C4-2B (cell line): ENCODE results near the gene CHRFAM7A.
"Not testable (repeated sequence)": the region's sequence is repeated elsewhere in the genome, so short reads cannot be mapped to it uniquely, and the experiment has no call there.

Source experiments
- H3K27ac ChIP-seq: fragments of 450-650 bp; 2 replicates; pipeline ENCODE4 v1.5.1; 2017

The CHRFAM7A gene

DNA sequence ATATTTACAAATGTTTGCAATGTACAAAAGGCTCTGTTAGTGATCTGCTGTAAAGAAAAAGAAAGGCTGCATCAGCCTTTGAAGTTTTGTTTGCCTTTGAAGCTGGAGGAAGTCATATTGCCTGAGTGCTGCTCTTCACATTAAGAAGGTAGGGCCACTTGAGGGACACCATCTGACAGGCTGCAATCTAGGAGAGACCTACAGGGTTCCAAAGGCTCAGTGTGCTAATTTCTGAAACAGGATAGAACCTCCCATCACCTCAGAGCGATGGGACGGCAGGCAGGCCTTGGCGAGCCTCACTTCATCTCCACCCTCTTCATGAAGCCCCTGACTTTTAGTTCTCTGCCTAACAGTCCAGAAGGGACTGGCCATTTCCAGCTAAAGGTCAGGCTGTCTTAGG lies 77.6 kb downstream of the CHRFAM7A start:
- H3K27ac ChIP-seq: not testable (repeated sequence)

DNA sequence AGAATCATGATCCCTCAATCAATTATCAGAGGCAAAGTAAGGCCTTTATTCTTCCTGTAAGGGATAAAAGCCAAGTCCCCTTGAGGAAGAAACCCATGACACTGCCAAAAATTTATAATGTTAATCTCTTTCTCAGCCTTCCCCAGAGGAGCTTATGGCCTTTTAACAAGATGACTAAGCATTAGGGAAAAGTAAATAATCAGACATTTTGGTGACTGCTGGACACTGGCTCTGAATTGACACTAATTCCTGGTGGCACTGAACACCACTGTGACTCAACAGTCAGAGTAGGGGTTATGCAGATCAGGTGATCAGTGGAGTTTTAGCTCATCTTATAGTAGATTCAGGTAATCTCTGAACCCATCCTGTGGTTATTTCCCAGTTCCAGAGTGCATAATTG lies 82.8 kb downstream of the CHRFAM7A start:
- H3K27ac ChIP-seq: not testable (repeated sequence)
